HPDE6-E6E7 (cell line): ENCODE results near the gene TENM4.

ENCODE experiments used
- DNase-seq: peaks from one replicate; pipeline ENCODE4 v3.0.0; 2011; ENCODE audit warnings: missing footprints; ENCODE audit errors: extremely low spot score

Gene TENM4

GRCh38 chr11:78973876-78974275 is 467.0 kb downstream of the TENM4 start:
- no peak for DNase-seq

DNA sequence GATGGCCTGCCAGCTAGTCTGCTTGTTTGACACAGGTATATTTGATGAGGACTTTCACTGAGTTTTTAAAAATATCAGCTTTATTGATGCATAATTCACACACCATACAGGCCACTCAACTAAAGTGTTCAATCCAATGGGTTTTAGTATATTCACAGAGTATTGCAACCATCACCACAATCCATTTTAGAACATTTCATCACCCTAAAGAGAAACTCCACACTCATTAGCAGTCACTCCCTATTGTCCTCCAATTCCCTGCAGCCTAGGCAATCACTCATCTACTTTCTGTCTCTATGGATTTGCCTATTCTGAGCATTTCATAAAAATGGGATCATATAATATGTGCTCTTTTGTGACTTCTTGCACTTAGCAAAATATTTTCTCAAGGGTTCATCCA is 468.2 kb downstream of the TENM4 start:
- DNase-seq, result no peak

GRCh38 chr11:78972177-78972576 is 468.7 kb downstream of the TENM4 start:
- no peak for DNase-seq

DNA sequence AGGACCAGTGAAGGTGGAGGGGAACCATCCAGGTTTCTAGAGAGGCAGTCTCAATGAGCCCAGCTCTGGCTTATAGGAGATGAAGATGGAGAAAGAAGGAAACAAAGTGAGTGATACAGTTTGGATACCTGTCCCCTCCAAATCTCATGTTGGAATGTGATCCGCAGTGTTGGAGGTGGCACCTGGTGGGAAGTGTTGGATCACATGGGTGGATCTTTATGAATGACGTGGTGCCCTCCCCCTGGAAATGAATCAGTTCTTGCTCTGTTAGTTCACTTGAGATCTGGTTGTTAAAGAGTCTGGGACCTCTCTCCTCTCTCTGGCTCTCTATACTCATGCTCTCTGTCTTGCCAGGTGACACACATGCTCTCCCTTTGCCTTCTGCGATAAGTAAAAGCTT is 473.0 kb downstream of the TENM4 start:
- no peak for DNase-seq

- DNase-seq, result no peak
These were observed 475.4 kb downstream of the TENM4 start for GRCh38 chr11:78965432-78965831.

DNA sequence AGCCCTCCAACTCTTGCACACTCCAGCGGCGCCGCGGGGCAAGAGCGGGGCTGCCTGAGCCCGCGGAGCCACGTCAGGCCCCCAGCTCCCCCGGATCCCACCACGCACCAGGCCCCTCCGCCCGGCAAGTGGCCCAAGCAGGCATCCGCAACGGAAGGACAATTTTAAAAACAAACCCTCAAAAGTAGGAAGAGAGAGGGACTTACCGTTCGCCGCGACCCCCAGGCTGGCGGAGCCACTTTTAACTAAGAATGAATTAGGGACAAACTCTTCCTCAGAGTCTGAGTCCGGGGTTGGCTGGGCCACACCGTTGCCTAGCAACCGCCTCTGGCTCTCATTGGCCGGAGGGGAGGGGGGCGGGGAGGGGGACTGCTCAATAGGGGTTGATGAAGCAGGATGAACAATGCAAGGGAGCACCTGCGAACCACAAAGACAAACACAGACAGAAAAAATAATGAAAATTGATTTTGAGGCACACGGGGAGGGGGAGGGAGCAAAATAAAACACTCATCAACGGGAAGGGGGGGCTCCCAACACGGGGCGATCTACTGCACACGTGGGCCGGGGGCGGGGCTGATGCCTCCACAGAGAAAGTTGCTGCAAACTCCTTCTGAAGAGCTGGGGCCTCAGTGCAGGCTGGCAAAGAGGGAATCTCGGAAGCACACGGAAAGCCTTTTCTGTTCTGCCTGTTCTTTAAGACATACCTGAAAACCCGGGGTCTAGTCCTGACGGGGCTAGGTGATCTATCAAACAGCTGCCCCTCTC is 478.7 kb downstream of the TENM4 start:
- no peak for DNase-seq

DNA sequence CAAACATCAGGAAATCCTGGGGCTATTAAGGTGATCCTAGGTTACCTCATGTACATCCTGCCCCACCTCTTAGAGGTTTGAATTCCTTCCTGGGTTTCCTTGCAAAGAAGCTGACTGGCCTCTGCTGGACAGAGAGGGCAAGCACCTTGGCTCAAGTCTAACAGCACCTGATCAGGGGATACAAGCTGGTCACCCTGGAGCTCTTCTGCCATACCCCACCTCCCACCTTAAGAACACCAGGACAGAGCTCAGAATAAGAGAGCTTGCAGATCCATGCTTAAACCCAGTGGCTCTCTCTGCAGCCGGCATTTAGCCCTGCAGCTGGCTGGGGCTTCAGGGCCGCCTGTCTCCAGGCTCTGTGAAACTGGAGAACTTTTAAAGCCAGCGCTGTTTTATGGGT is 479.6 kb downstream of the TENM4 start:
- DNase-seq, result peak; percentile 79

DNA sequence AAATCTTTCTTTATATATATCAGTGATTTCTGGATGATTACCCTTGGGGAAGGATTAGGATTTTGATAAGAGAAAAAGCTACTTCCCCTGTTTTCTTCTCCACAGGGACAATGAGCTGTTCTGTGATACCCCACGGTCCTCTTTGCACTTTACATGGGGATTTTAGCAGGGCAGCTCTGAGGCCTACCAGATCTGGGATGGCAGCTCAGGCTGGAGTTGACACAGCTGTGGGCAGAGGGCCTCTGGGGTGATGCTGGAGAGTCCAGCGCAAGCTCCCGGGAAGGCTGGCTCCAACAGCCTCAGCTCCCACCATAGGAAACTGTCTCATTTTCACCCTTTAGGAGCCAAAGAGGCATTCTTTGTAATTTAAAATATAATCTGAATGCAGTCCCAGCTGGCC is 482.4 kb downstream of the TENM4 start:
- no peak for DNase-seq

DNA sequence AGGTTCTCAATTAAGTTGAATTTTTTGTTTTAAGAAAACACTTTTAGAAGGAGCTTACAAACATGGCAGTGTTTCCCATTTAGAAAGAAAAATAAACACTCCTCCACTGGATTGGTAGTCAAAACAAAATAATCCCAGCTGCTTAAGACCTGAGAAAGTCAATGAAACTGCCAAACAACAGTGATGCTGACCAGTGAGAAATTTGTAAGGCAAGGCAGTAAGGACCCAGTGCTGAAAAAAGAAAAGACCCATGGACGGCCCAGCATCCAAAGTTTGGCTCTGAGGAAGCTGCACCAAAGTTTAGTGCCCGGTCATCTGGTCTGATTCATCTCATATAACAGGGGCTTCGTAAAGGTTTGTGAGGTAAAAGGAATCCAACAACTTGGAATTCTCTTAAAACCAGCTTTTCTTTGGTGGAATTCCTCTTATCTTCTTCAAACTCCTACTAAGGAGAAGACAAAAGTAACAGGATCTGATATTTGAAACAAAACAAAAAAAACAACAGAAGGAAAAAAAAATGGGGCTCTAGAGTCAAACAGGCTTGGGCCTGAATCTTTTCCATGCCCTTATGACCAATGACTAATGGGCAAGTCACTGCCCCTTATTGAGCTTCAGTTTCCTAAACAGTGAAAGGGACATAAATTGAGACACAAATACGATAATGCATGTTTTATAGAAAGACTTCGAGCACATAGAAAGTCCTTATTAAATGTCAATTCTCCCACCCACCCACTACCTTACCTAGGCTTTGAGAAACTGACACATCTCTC is 483.2 kb downstream of the TENM4 start:
- peak; percentile 39 for DNase-seq

DNA sequence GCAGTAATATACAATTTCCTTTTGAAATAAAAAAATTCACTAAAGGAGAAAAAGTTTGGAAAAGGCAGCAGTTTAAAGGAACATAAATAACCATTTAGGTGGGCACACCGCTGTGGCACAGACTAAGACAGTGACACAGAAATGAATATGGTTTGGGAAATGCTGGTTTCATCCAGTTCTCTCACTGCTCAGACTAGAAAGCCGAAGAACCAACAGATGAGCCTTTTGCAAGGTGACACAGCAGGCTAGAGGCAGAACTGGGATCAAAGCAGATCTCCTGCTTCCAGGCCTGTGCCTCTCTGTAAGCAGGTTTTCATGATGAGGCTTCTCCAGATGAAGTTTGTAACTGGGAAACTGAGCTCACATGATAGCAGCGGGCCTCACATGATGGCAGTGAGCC is 486.1 kb downstream of the TENM4 start:
- DNase-seq, result no peak

DNA sequence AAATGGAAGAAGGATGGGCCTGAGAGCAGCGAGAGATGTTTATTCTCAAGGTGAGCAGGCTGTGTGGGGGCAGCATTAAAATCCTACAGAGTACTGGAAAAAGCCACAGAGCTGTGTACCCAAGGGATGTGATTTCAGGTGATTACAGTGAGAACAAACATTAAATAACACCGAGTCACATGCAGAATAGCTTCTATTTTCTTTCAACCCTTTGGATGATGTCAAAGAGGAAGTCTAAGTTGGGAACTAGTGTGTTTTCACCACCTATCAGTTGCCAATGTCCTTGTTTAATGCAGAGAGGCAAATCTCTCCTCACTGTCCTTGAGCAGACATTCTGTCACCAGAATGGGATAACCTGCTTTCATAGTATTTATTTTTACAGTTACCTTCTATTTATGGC is 486.6 kb downstream of the TENM4 start:
- no peak for DNase-seq

DNA sequence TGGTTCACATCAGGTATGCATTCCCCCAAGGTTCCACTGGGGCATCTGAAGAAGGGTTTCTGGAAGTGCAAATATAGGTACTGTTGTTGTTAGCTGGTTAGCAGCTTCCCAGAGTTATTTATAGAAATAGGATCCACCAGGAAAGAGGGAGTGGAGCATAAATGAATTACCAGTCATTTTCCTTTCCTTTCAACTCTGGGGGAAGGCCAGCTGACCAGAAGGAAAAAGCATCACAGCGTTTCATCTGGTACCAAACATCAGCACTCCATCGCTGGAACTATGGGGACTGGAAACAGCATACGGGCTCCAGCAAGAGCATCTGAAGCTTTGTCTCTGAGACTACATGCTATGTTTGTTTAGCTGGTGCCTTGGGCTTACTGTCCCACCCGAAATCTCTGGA is 487.9 kb downstream of the TENM4 start:
- DNase-seq, result no peak

DNA sequence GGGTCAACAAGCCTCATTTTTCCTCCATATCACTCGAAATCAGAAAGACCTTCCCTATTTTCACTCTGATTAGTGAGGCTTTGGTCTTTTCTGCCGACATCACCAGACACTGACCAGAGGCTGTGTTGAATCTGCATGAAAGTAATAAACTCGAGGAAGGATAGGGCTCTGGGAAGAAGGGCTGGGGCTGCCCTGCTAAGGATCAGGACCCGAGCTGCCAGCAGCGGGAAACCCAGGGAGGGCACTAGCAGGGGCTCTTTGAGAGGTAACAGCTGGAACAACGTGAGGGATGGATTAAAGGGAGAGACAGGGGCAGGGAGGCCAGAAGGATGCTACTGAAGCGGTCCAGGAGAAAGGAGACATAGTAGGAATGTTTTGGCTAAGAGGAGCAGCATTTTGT is 488.7 kb downstream of the TENM4 start:
- no peak for DNase-seq

DNA sequence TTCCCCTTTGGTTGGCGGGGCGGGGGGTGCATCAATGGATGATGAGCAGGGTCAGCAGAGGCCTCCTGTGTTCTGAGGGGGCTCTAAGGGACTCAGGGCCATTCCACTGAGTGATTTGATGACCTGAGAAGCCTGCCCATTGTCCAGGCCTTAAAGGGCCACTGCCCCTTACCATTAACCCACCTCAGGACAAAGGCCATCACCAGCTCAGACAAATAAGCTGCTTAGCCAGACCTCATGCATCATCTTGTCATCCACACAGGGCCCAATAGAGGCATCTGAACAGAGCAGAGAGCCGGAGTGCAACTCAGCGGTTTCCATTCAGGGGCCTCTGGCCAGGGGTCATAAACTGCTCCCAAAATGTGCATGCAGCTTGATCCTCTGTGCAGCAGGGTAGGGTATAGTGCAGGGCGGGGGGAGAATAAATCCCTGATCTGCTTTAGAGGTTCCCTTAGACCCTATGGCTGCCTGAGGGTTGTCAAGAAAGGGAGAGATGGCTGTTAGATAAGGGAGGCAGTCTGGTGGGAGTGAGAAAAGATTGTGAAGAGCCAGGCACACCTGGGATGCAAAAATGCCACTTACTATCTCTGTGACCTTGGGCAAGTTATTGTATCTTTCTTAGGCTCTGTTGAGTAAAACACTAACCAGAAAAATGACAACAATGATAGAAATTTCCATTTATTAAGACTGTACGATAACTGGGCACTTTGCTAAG is 490.7 kb downstream of the TENM4 start:
- DNase-seq, result no peak

GRCh38 chr11:78946945-78947902 is 493.6 kb downstream of the TENM4 start:
- DNase-seq, result no peak

DNA sequence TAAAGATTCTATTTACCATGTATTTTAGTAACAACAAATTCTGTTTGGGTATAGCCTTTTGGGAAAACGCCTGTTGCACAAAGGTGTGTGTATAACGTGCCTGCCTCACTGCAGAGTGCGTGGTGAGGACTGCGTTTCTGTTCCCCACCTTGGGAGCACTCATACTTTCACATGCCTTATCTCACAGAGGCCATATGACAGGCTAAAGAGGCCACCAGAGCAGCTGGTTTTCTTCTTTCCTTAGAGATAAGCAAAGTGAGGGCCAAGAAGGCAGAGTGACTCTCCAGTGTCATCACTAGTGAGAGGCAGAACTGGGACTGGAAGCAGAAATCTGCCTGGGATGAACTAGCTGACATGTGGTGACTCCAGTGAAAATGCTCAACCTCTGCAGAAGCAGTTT is 497.0 kb downstream of the TENM4 start:
- no peak for DNase-seq

- DNase-seq, result no peak
These were observed 497.7 kb downstream of the TENM4 start for GRCh38 chr11:78943154-78943553.

DNA sequence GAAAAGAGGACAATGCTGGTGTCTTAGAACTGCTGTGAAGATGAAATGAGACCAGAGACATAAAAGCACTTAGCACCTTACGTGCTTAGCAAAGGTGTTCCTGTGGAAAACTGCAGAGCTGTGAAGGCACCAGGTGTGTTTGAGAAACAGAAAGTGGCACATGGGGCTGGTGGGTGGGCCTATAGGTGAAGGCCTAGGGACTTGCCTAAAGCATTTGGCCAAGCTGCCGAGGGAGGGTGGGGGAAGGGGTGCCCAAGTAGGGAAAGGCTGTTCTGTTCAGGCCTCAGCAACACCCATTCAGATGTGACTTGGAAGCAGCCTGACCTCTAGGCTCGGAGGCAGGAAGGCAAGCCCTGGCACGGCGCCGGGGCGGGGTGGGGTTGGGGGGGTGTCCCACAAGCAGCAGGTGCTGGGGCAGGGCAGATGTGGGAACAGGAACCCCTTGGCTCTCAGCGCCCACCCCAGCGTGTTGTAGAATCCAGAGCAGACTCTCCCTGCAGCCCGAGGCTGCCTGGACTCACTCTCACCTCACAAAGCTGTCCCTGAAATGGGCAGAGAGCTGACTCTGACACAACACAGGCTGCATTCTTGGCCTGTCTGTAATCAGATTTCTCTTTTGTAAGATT is 499.5 kb downstream of the TENM4 start:
- DNase-seq, result no peak

DNA sequence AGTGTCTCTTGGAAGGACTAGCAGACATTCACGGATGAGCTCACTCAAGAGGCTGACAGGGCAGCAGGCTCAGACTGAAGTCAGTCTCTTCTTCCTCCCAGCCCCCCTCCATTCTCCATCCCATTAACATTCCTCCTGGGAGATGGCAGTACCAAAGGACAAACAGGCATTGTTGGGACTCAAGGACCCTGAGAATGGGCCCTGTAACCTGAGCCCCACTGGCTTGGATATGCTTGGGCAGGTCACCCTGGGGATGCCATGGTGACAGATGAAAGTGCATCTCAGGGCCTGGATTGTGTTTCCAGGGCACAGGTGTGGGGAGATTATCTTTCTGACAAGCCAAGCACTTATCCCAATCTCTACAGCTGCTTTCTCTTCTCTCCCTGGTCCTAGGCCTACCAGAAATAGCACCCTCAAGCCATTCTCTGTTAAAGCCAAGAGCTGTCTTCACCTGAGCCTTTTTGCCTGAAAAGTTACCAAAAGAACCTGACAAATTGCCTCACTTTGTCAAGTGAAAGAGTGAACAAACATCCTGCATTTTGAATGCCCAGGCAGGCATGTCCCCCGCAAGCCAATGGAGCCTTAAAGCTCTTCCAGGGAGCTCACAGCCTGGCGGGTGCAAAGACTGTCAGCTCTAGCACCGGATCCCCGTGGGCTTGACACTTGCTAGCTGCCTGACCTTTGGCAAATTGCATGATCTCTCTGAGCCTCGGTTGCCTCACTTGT is 500.2 kb downstream of the TENM4 start:
- no peak for DNase-seq

GRCh38 chr11:78938971-78939370 is 501.9 kb downstream of the TENM4 start:
- DNase-seq, result no peak
